Osteocyte (in vitro differentiated cells): Measurements from ENCODE around the gene MTA3. TPM values are rescaled to one million over a fixed set of nuclear protein-coding genes. Genes with fewer than 3 reads are reported as not detected.
A peak's percentile ranks its signal among the peaks of the same experiment; 100 is the strongest.
"Not testable (repeated sequence)": the region's sequence is repeated elsewhere in the genome, so short reads cannot be mapped to it uniquely, and the experiment has no call there.

ENCODE experiments used
- DNase-seq: peaks from one replicate; pipeline ENCODE4 v3.0.0; 2021; ENCODE audit warnings: mixed read lengths; ENCODE audit not compliant: unreplicated experiment; ENCODE audit errors: extremely low spot score
- H3K27ac Mint-ChIP-seq: one replicate; pipeline ENCODE4 v1.8.0; 2021; ENCODE audit warnings: mild to moderate bottlenecking, mixed read lengths; ENCODE audit not compliant: unreplicated experiment
- H3K27me3 Mint-ChIP-seq: one replicate; pipeline ENCODE4 v1.8.0; 2021; ENCODE audit warnings: mixed read lengths; ENCODE audit not compliant: unreplicated experiment
- H3K36me3 Mint-ChIP-seq: one replicate; pipeline ENCODE4 v1.8.0; 2021; ENCODE audit warnings: mixed read lengths; ENCODE audit not compliant: unreplicated experiment
- H3K4me1 Mint-ChIP-seq: one replicate; pipeline ENCODE4 v1.8.0; 2021; ENCODE audit warnings: mixed read lengths; ENCODE audit not compliant: unreplicated experiment
- H3K4me3 Mint-ChIP-seq: one replicate; pipeline ENCODE4 v1.8.0; 2021; ENCODE audit warnings: mild to moderate bottlenecking, moderate library complexity, mixed read lengths; ENCODE audit not compliant: unreplicated experiment
- H3K9me3 Mint-ChIP-seq: one replicate; pipeline ENCODE4 v1.8.0; 2021; ENCODE audit warnings: mixed read lengths; ENCODE audit not compliant: unreplicated experiment
- total RNA-seq: library from RNA; stranded (reverse); gene quantifications from 2 replicates; pipeline ENCODE4 v1.2.1, GENCODE V29; 2021
- TF ChIP-seq, protein P1 (sequence below): fragments of 200-600 bp; sonication (generic); IDR thresholded peaks from 2 replicates; pipeline ENCODE4 v1.5.0; 2021; ENCODE audit warnings: antibody characterized with exemption, mild to moderate bottlenecking, moderate library complexity

MTA3 gene
- total RNA-seq, 1 donor from 2014 or later: 49.2 TPM

- H3K9me3 Mint-ChIP-seq: no peaks in the 10 kb centered on the region
- peaks cover 8% of the 10 kb centered on the region for H3K36me3 Mint-ChIP-seq
- TF ChIP-seq, protein P1, sequence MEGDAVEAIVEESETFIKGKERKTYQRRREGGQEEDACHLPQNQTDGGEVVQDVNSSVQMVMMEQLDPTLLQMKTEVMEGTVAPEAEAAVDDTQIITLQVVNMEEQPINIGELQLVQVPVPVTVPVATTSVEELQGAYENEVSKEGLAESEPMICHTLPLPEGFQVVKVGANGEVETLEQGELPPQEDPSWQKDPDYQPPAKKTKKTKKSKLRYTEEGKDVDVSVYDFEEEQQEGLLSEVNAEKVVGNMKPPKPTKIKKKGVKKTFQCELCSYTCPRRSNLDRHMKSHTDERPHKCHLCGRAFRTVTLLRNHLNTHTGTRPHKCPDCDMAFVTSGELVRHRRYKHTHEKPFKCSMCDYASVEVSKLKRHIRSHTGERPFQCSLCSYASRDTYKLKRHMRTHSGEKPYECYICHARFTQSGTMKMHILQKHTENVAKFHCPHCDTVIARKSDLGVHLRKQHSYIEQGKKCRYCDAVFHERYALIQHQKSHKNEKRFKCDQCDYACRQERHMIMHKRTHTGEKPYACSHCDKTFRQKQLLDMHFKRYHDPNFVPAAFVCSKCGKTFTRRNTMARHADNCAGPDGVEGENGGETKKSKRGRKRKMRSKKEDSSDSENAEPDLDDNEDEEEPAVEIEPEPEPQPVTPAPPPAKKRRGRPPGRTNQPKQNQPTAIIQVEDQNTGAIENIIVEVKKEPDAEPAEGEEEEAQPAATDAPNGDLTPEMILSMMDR: no peak
- peak overlapping the region; percentile 55 for H3K4me3 Mint-ChIP-seq
- peaks cover 17% of the 10 kb centered on the region for H3K4me1 Mint-ChIP-seq
- no peak for DNase-seq
- peak overlapping the region; percentile 84 for H3K27ac Mint-ChIP-seq
- H3K27me3 Mint-ChIP-seq: no peaks in the 10 kb centered on the region
Measured at GRCh38 chr2:42639340-42640077, 71.1 kb downstream of the MTA3 start.

- no peak for DNase-seq
- Mint-ChIP-seq H3K4me3 (no peak overlapping the region), H3K36me3 (peaks cover 12% of the 10 kb centered on the region), H3K9me3 (no peaks in the 10 kb centered on the region), H3K27me3 (no peaks in the 10 kb centered on the region), H3K27ac (no peak overlapping the region), H3K4me1 (peaks cover 17% of the 10 kb centered on the region)
- TF ChIP-seq, protein P1: no peak
Measured at GRCh38 chr2:42640261-42640660, 71.8 kb downstream of the MTA3 start.

GRCh38 chr2:42642371-42642770, 73.9 kb downstream of the MTA3 start:
- not testable (repeated sequence) for H3K9me3 Mint-ChIP-seq, H3K27me3 Mint-ChIP-seq, DNase-seq, H3K27ac Mint-ChIP-seq, H3K4me3 Mint-ChIP-seq
- H3K4me1 Mint-ChIP-seq: peaks cover 17% of the 10 kb centered on the region
- peaks cover 23% of the 10 kb centered on the region for H3K36me3 Mint-ChIP-seq

DNA sequence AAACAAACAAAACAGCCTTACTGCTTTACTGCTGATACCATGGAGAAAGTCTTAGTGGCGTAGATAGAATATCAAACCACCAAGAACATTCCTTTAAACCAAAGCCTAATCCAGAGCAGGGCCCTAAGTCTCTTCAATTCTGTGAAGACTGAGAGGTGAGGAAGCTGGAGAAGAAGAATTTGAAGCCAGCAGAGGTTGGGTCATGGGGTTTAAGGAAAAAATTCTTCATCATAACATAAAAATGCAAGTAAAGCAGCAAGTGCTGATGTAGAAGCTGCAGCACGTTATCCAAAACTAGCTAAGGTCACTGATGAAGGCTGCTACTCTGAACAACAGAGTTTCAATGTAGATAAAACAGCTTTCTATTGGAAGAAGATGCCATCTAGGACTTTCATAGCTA, 77.1 kb downstream of the MTA3 start:
- H3K27me3 Mint-ChIP-seq: no peaks in the 10 kb centered on the region
- H3K36me3 Mint-ChIP-seq: peaks cover 25% of the 10 kb centered on the region
- no peaks in the 10 kb centered on the region for H3K4me1 Mint-ChIP-seq
- peaks cover 7% of the 10 kb centered on the region for H3K9me3 Mint-ChIP-seq
- H3K27ac Mint-ChIP-seq: no peak overlapping the region
- TF ChIP-seq, protein P1: no peak
- no peak for DNase-seq
- H3K4me3 Mint-ChIP-seq: no peak overlapping the region

DNA sequence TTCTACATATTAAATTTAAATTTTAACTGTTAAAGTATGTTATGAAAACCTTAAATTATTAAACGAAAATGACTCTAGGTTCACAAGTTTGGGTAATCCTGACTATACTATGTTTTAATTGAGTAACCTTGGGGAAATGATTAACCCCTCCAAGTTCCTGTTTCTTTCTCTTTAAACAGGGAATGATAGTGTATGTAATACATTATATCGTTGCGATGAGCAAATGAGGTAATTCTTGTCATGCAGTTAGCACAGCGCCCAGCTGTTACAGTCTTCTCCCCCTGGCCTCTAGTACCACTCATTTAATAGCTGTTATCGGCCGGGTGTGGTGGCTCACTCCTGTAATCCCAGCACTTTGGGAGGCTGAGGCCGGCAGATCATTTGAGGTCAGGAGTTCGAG, 80.4 kb downstream of the MTA3 start:
- TF ChIP-seq, protein P1: no peak
- H3K9me3 Mint-ChIP-seq: peaks cover 7% of the 10 kb centered on the region
- no peak overlapping the region for H3K4me3 Mint-ChIP-seq
- DNase-seq: no peak
- no peak overlapping the region for H3K27ac Mint-ChIP-seq
- no peaks in the 10 kb centered on the region for H3K27me3 Mint-ChIP-seq
- peaks cover 21% of the 10 kb centered on the region for H3K36me3 Mint-ChIP-seq
- H3K4me1 Mint-ChIP-seq: peaks cover 10% of the 10 kb centered on the region
